PC-9 (cell line): ENCODE measurements around the gene CALM3. TPM values are rescaled to one million over a fixed set of nuclear protein-coding genes. Genes with fewer than 3 reads are reported as not detected.

Experiments
- BruUV-seq: library from RNA; stranded (reverse); fragments of 400-500 nt; replicated peaks from 2 replicates; lab custom pipeline; 2021; lab: Mats Ljungman, UMichigan
- CTCF ChIA-PET: fragments of 300-600 bp; sonication (Branson Sonifier 250); formaldehyde crosslinking; loops from one replicate; lab custom pipeline; 2022; ENCODE audit warnings: antibody characterized with exemption; lab: Charles Lee
- POLR2A ChIA-PET: fragments of 300-600 bp; sonication (Branson Sonifier 250); formaldehyde crosslinking; loops from one replicate; lab custom pipeline; 2022; ENCODE audit warnings: antibody characterized with exemption; ENCODE audit not compliant: unreplicated experiment; lab: Charles Lee
- DNase-seq, 2 experiments: peaks; one replicate each; pipeline versions ENCODE4 v3.0.0 to v3.0.0-alpha.2; 2015 to 2022; ENCODE audit warnings: mixed read lengths in 1 of 2
- H2AFZ ChIP-seq: fragments of 200-600 bp; sonication (generic); 2 replicates; pipeline ENCODE4 v1.8.1; 2017; ENCODE audit warnings: antibody characterized with exemption
- H3F3A ChIP-seq: fragments of 200-600 bp; sonication (generic); 2 replicates; pipeline ENCODE4 v1.8.1; 2017; ENCODE audit warnings: antibody characterized with exemption, mild to moderate bottlenecking, low read depth; ENCODE audit not compliant: insufficient read depth
- H3K27ac ChIP-seq: fragments of 200-600 bp; sonication (generic); 2 replicates; pipeline ENCODE4 v1.6.1; 2016; ENCODE audit warnings: mixed run types
- H3K27me3 ChIP-seq: fragments of 200-600 bp; sonication (generic); 2 replicates; pipeline ENCODE4 v1.6.1; 2016; ENCODE audit warnings: low read depth, mixed run types; ENCODE audit not compliant: insufficient read depth
- H3K36me3 ChIP-seq: fragments of 200-600 bp; sonication (generic); 2 replicates; pipeline ENCODE4 v1.6.1; 2016; ENCODE audit warnings: low read depth, mixed run types
- H3K4me1 ChIP-seq: fragments of 200-600 bp; sonication (generic); replicated peaks from 2 replicates; pipeline ENCODE4 v1.6.1; 2016; ENCODE audit warnings: mixed run types; ENCODE audit not compliant: insufficient read depth
- H3K4me2 ChIP-seq: fragments of 200-600 bp; sonication (generic); 2 replicates; pipeline ENCODE4 v1.6.1; 2017; ENCODE audit warnings: mixed run types
- H3K4me3 ChIP-seq: fragments of 200-600 bp; sonication (generic); 2 replicates; pipeline ENCODE4 v1.6.1; 2016; ENCODE audit warnings: mixed run types
- H3K79me2 ChIP-seq: fragments of 200-600 bp; sonication (generic); 2 replicates; pipeline ENCODE4 v1.6.1; 2017; ENCODE audit warnings: low read depth, mixed run types
- H3K9me2 ChIP-seq: fragments of 200-600 bp; sonication (generic); 2 replicates; pipeline ENCODE4 v1.8.1; 2017; ENCODE audit warnings: mild to moderate bottlenecking; ENCODE audit not compliant: insufficient read depth
- H3K9me3 ChIP-seq: fragments of 200-600 bp; sonication (generic); 2 replicates; pipeline ENCODE4 v1.8.1; 2016; ENCODE audit warnings: low read depth; ENCODE audit not compliant: insufficient read depth
- H4K20me1 ChIP-seq: fragments of 200-600 bp; sonication (generic); 2 replicates; pipeline ENCODE4 v1.8.1; 2017; ENCODE audit not compliant: insufficient read depth
- CTCF ChIP-seq: fragments of 200-600 bp; sonication (generic); conservative IDR thresholded peaks from 2 replicates; pipeline ENCODE4 v1.6.1; 2017; ENCODE audit warnings: mixed run types, antibody characterized with exemption, mild to moderate bottlenecking, moderate library complexity
- EZH2 ChIP-seq: fragments of 200-600 bp; sonication (generic); IDR thresholded peaks from 2 replicates; pipeline ENCODE4 v1.8.0; 2017; ENCODE audit warnings: antibody characterized with exemption, low read depth
- intact Hi-C: fragments of 100-400 bp; cut with micrococcal nuclease; formaldehyde crosslinking; loops from one replicate; pipeline ENCODE4 v1.10.0; 2022; ENCODE audit not compliant: unreplicated experiment
- total RNA-seq: library from RNA; stranded (reverse); gene quantifications from 2 replicates; pipeline ENCODE4 v1.2.3, GENCODE V29; 2021

The CALM3 gene
- total RNA-seq, 1 experiment from 2014 or later, result 239 TPM

- peaks cover 4% of the 10 kb centered on the region; the same call in 1 of the 2 replicates for H3F3A ChIP-seq
- no peak overlapping the region for H3K27ac ChIP-seq
- H3K9me3 ChIP-seq, result no peaks in the 10 kb centered on the region
- POLR2A ChIA-PET, result no interaction called here
- no peaks in the 10 kb centered on the region for H3K27me3 ChIP-seq
- BruUV-seq, result no TSS peak
- intact Hi-C loops, result no loop called here
- peaks cover 12% of the 10 kb centered on the region; the same call in 1 of the 2 replicates for H3K4me1 ChIP-seq
- no peaks in the 10 kb centered on the region for H4K20me1 ChIP-seq
- H3K9me2 ChIP-seq, result no peaks in the 10 kb centered on the region
- H3K36me3 ChIP-seq, result peaks cover 10% of the 10 kb centered on the region; the same call in 1 of the 2 replicates
- H3K4me3 ChIP-seq, result no peak overlapping the region
- CTCF ChIA-PET, result no interaction called here
- peaks cover 35% of the 10 kb centered on the region for H3K79me2 ChIP-seq
- no peak overlapping the region for H3K4me2 ChIP-seq
- no peak for DNase-seq
- H2AFZ ChIP-seq, result no peak overlapping the region
- TF ChIP-seq CTCF (no peak), EZH2 (no peak)
Measured at GRCh38 chr19:46603752-46604231, 2.7 kb downstream of the CALM3 start.

- Histone ChIP-seq H4K20me1 (no peaks in the 10 kb centered on the region), H3K9me3 (no peaks in the 10 kb centered on the region), H2AFZ (no peak overlapping the region), H3K4me1 (peaks cover 12% of the 10 kb centered on the region; the same call in 1 of the 2 replicates), H3K27ac (no peak overlapping the region), H3K9me2 (no peaks in the 10 kb centered on the region), H3K36me3 (peaks cover 18% of the 10 kb centered on the region; the same call in 1 of the 2 replicates), H3K27me3 (no peaks in the 10 kb centered on the region), H3K4me3 (no peak overlapping the region), H3K79me2 (peaks cover 35% of the 10 kb centered on the region), H3F3A (no peaks in the 10 kb centered on the region; the same call in 1 of the 2 replicates), H3K4me2 (no peak overlapping the region)
- POLR2A ChIA-PET, result no interaction called here
- no peak for TF ChIP-seq CTCF
- TF ChIP-seq EZH2, result no peak
- DNase-seq, result no peak
- BruUV-seq, result no TSS peak
- CTCF ChIA-PET, result interaction anchor here (0.6 to 0.7 kb wide), 3 partner anchors 27 to 652 kb away, joined by 4 to 5 read pairs (median 4); partner anchors contain the start of gene CCDC9
- intact Hi-C loops, result no loop called here
Measured at GRCh38 chr19:46604781-46605355, 3.7 kb downstream of the CALM3 start.

GRCh38 chr19:46605356-46605821 lies 4.3 kb downstream of the CALM3 start:
- ChIA-PET CTCF (interaction anchor here (0.6 kb wide), 1 partner anchor 78 kb away, joined by 5 read pairs; no protein-coding TSS in a partner anchor), POLR2A (no interaction called here)
- Histone ChIP-seq H3K79me2 (peaks cover 35% of the 10 kb centered on the region), H3K4me3 (no peak overlapping the region), H3K9me3 (no peaks in the 10 kb centered on the region), H4K20me1 (no peaks in the 10 kb centered on the region), H3K4me1 (peaks cover 12% of the 10 kb centered on the region; the same call in 1 of the 2 replicates), H3K27me3 (no peaks in the 10 kb centered on the region), H3K36me3 (peaks cover 18% of the 10 kb centered on the region; the same call in 1 of the 2 replicates), H3K4me2 (no peak overlapping the region), H3F3A (no peaks in the 10 kb centered on the region; the same call in 1 of the 2 replicates), H3K27ac (no peak overlapping the region), H2AFZ (no peak overlapping the region), H3K9me2 (no peaks in the 10 kb centered on the region)
- intact Hi-C loops, result no loop called here
- BruUV-seq, result no TSS peak
- DNase-seq, result no peak
- TF ChIP-seq CTCF (no peak), EZH2 (no peak)
